Skeletal muscle tissue (tissue), 4 donors: Measurements from ENCODE around the gene NDUFV3. TPM values are rescaled to one million over a fixed set of nuclear protein-coding genes. Genes with fewer than 3 reads are reported as not detected.
"Not testable (repeated sequence)": the region's sequence is repeated elsewhere in the genome, so short reads cannot be mapped to it uniquely, and the experiment has no call there.

ENCODE experiments used
- H3K27ac ChIP-seq: one replicate; pipeline ENCODE4 v1.7.0; 2013; ENCODE audit warnings: mild to moderate bottlenecking, low read depth, low read length, inconsistent platforms
- H3K27me3 ChIP-seq, 3 donors: one replicate each; pipeline ENCODE4 v1.7.0; 2013; ENCODE audit warnings: low read length in 3 of 3; ENCODE audit not compliant: control insufficient read depth in 3 of 3, insufficient read depth in 3 of 3
- H3K36me3 ChIP-seq, 3 donors: one replicate each; pipeline ENCODE4 v1.7.0; 2013; ENCODE audit warnings: low read length in 3 of 3; ENCODE audit not compliant: control insufficient read depth in 3 of 3, insufficient read depth in 3 of 3
- H3K4me1 ChIP-seq, 3 donors: one replicate each; pipeline ENCODE4 v1.7.0; 2013; ENCODE audit warnings: low read length in 3 of 3, mild to moderate bottlenecking in 3 of 3; ENCODE audit not compliant: control insufficient read depth in 3 of 3, insufficient read depth in 3 of 3
- H3K4me3 ChIP-seq, 3 donors: one replicate each; pipeline ENCODE4 v1.7.0; 2013; ENCODE audit warnings: low read length in 3 of 3
- H3K9ac ChIP-seq, 3 donors: one replicate each; pipeline ENCODE4 v1.7.0; 2013; ENCODE audit warnings: low read length in 3 of 3, mild to moderate bottlenecking in 3 of 3, moderate library complexity in 2 of 3, low read depth in 1 of 3
- H3K9me3 ChIP-seq, 3 donors: one replicate each; pipeline ENCODE4 v1.7.0; 2013; ENCODE audit warnings: low read length in 3 of 3; ENCODE audit not compliant: control insufficient read depth in 3 of 3
- total RNA-seq: library from RNA; depleted of rRNA; stranded (reverse); fragments of >200 nt; gene quantifications from one replicate; pipeline ENCODE4 v1.2.3, GENCODE V29; 2014
- donor health status: Osteomylitis.

Gene NDUFV3
- total RNA-seq, 1 donor from 2014 or later, result 45.9 TPM

GRCh38 chr21:42883921-42884320 is 9.2 kb upstream of the NDUFV3 start:
- Histone ChIP-seq H3K4me1 (peaks cover 4 to 16% (median 5%) of the 10 kb centered on the region in 3 donors), H3K27ac (no peak overlapping the region), H3K9me3 (no peaks in the 10 kb centered on the region), H3K27me3 (no peaks in the 10 kb centered on the region), H3K36me3 (no peaks in the 10 kb centered on the region), H3K9ac (no peak overlapping the region), H3K4me3 (no peak overlapping the region)

DNA sequence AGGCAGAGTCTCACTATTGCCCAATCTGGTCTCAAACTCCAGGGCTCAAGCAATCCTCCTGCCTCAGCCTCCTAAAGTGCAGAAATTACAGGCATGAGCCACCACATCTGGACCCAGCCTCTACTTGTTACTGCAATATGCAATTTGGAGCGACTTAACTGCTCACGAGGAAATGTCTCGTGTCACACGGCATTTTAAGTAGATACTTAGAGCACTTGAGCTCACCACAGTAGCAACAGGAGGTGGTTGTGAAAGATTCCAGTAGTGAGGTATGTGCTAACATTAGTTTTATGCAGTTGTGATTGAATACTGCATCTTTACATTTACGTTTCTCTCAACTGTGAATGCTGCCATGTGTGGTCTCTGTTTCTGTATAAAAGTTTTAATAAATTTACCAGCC is 5.8 kb upstream of the NDUFV3 start:
- no peak overlapping the region for H3K4me3 ChIP-seq

DNA sequence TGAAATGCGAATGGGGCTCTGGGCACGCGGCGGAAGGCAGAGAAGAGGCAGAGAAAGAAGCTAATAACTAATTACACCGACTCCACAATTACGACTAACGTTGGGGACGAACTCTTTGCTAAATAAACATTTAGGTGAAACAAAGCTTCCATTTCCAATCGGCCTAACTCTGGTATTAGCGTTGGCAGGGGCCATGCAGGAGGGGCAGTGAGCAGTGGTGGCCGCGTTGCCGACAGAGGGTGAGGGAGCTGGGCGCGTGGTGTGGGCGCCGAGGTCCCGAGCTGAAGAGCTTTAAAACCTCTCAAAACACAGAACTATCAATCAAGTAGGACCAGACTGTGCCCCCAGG is 553 bp upstream of the NDUFV3 start:
- peak overlapping the region; percentile 97 for H3K27ac ChIP-seq
- peak overlapping the region; percentile 78 to 98 (median 96) for H3K9ac ChIP-seq
- peak overlapping the region; percentile 74 to 88 (median 76) for H3K4me3 ChIP-seq
- H3K36me3 ChIP-seq, result peaks cover 2 to 9% (median 6%) of the 10 kb centered on the region in 3 donors
- no peaks in the 10 kb centered on the region for H3K9me3 ChIP-seq
- peaks cover 11 to 22% (median 13%) of the 10 kb centered on the region in 3 donors for H3K4me1 ChIP-seq
- no peaks in the 10 kb centered on the region for H3K27me3 ChIP-seq

More for the DNA sequence above, 5.8 kb upstream of the NDUFV3 start:
- no peak overlapping the region for H3K9ac ChIP-seq
- no peaks in the 10 kb centered on the region for H3K9me3 ChIP-seq
- H3K36me3 ChIP-seq, result no peaks in the 10 kb centered on the region
- no peaks in the 10 kb centered on the region for H3K27me3 ChIP-seq
- peaks cover 0 to 1% (median 1%) of the 10 kb centered on the region in 3 donors for H3K4me1 ChIP-seq
- no peak overlapping the region for H3K27ac ChIP-seq

DNA sequence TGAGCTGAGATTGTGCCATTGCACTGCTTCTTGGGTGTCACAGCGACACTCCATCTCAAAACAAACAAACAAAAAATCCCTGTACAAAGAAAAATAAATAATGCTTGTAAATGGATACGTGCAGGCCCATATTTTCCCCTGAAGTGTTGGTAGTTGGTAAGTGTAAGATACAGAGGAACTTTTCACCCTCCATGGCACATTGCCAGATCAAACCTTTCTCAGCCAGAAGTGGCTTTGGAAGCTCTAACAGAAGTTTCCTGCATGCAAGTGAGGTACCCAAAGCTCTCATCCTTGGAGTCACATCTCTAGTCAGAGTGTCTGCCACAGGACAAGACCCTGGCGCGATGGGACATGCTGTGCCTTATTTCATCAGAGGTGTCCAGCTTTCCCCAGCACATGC is 7.3 kb downstream of the NDUFV3 start:
- peaks cover 0 to 4% (median 2%) of the 10 kb centered on the region in 3 donors for H3K4me1 ChIP-seq
- no peak overlapping the region for H3K9ac ChIP-seq
- H3K9me3 ChIP-seq, result no peaks in the 10 kb centered on the region
- H3K36me3 ChIP-seq, result peaks cover 24 to 55% (median 45%) of the 10 kb centered on the region in 3 donors
- no peak overlapping the region for H3K27ac ChIP-seq
- no peak overlapping the region for H3K4me3 ChIP-seq
- no peaks in the 10 kb centered on the region for H3K27me3 ChIP-seq

DNA sequence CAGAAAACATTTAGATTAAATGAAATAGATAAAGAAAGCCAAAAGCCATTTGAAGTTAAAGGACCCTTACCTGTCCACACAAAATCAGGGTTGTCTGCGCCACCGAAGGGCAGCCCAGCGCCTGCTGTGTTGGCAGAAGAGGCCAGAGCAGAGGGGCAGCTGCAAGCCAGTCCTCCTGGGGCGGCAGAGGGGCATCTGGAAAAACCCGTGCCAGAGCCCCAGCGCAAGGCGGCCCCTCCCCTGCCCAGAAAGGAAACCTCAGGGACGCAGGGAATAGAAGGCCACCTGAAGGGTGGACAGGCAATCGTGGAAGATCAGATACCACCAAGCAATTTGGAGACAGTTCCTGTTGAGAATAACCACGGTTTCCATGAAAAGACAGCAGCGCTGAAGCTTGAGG is 10.7 kb downstream of the NDUFV3 start:
- Histone ChIP-seq H3K4me3 (no peak overlapping the region), H3K9ac (no peak overlapping the region), H3K9me3 (no peaks in the 10 kb centered on the region), H3K27ac (no peak overlapping the region), H3K36me3 (peaks cover 27 to 57% (median 46%) of the 10 kb centered on the region in 3 donors), H3K4me1 (peaks cover 0 to 2% (median 0%) of the 10 kb centered on the region in 3 donors), H3K27me3 (no peaks in the 10 kb centered on the region)

DNA sequence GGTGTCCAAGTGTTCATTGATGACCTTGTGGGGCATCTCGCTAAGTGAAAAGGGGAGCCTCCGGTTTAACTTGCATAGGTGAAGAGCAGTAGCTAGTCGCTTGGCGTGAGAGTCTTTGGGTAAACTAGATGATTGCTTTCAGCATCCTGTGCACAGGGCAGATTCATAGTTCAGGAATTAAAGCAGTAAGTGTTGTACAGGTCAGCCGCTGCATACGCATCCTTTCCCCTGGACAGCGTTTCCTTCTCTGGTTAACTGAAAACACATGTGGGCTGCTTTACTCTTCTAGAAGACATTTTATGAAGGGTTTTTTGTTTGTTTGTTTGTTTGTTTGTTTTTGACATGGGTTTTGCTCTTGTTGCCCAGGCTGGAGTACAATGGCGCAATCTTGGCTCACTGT is 12.1 kb downstream of the NDUFV3 start:
- peaks cover 0 to 2% (median 0%) of the 10 kb centered on the region in 3 donors for H3K4me1 ChIP-seq
- no peak overlapping the region for H3K27ac ChIP-seq
- no peaks in the 10 kb centered on the region for H3K27me3 ChIP-seq
- H3K36me3 ChIP-seq, result peaks cover 32 to 57% (median 48%) of the 10 kb centered on the region in 3 donors
- H3K9ac ChIP-seq, result no peak overlapping the region
- H3K9me3 ChIP-seq, result no peaks in the 10 kb centered on the region
- H3K4me3 ChIP-seq, result no peak overlapping the region

- no peak overlapping the region for H3K9ac ChIP-seq
- no peaks in the 10 kb centered on the region for H3K4me1 ChIP-seq
- H3K27ac ChIP-seq, result no peak overlapping the region
- H3K4me3 ChIP-seq, result no peak overlapping the region
- peaks cover 35 to 48% (median 48%) of the 10 kb centered on the region in 3 donors for H3K36me3 ChIP-seq
- no peaks in the 10 kb centered on the region for H3K27me3 ChIP-seq
- H3K9me3 ChIP-seq, result no peaks in the 10 kb centered on the region
Observed at GRCh38 chr21:42906233-42906632, 13.1 kb downstream of the NDUFV3 start.

DNA sequence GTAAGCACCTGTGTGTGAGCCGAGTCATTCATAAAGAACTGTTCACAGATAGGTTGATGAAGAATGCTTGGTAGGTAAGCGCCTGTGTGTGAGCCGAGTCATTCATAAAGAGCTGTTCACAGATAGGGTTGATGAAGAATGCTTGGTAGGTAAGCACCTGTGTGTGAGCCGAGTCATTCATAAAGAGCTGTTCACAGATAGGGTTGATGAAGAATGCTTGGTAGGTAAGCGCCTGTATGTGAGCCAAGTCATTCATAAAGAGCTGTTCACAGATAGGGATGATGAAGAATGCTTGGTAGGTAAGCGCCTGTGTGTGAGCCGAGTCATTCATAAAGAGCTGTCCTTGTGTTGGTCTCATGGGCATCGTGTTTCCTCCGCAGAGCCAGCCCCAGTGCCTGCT is 15.4 kb downstream of the NDUFV3 start:
- H3K27ac ChIP-seq, H3K4me1 ChIP-seq, H3K4me3 ChIP-seq, H3K9me3 ChIP-seq, H3K9ac ChIP-seq, H3K27me3 ChIP-seq: not testable (repeated sequence)
- H3K36me3 ChIP-seq, result peaks cover 36 to 45% (median 39%) of the 10 kb centered on the region in 3 donors

DNA sequence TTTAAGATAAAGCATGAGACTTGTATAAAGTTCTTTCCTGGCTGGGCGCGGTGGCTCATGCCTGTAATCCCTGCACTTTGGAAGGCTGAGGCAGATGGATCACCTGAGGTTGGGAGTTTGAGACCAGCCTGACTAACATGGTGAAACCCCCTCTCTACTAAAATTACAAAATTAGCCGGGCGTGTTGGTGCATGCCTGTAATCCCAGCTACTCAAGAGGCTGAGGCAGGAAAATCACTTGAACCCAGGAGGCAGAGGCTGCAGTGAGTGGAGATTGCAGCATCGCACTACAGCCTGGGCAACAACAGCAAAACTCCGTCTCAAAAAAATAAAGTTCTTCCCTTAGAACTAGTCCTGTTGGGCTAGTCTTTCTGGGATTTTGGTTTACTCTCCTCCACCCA is 18.8 kb downstream of the NDUFV3 start:
- H3K4me1 ChIP-seq, H3K27me3 ChIP-seq, H3K9me3 ChIP-seq, H3K27ac ChIP-seq, H3K9ac ChIP-seq, H3K4me3 ChIP-seq: not testable (repeated sequence)
- H3K36me3 ChIP-seq, result peaks cover 20 to 23% (median 23%) of the 10 kb centered on the region in 3 donors

- Histone ChIP-seq H3K27ac (no peak overlapping the region), H3K4me1 (peaks cover 0 to 3% (median 2%) of the 10 kb centered on the region in 3 donors), H3K9ac (peak overlapping the region in 1 of 3 donors; percentile 8)
Observed at GRCh38 chr21:42913476-42913875, 20.4 kb downstream of the NDUFV3 start.

More at GRCh38 chr21:42913476-42913875, 20.4 kb downstream of the NDUFV3 start:
- no peaks in the 10 kb centered on the region for H3K9me3 ChIP-seq
- peaks cover 19 to 23% (median 20%) of the 10 kb centered on the region in 3 donors for H3K36me3 ChIP-seq
- no peaks in the 10 kb centered on the region for H3K27me3 ChIP-seq
- no peak overlapping the region for H3K4me3 ChIP-seq
